ENCODE measurements around the gene IMMP2L. TPM values are rescaled to one million over a fixed set of nuclear protein-coding genes. Genes with fewer than 3 reads are reported as not detected.

Gene IMMP2L
- total RNA-seq, 1 donor from 2014 or later = 20.0 TPM

DNA sequence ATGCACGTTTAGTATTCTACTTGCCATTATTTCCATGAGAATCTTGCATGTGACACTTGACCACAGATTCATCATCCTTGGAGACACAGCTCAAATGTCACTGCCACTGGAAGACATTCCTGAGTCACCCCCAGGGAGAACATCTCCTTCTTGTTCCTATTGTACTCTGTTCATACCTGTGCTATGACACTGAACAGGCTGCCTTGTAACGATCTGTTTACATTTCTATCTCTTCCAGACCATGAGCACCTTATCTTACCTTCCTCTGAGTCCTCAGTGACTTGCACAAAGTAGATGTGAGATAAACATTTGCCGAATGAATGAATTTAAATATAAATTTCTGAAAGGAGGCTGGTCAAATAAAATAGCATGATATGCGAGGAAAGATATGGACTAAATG is 803.2 kb downstream of the IMMP2L start:
- Mint-ChIP-seq H3K36me3 (ENCODE audit: low read depth) (no peaks in the 10 kb centered on the region), H3K4me1 (ENCODE audit: low read depth) (peaks cover 3% of the 10 kb centered on the region), H3K27ac (no peak overlapping the region), H3K9me3 (no peaks in the 10 kb centered on the region), H3K4me3 (ENCODE audit: low read depth) (no peak overlapping the region), H3K27me3 (ENCODE audit: low read depth) (peaks cover 2% of the 10 kb centered on the region)
- intact Hi-C loops (cut with micrococcal nuclease) = no loop called here
- no peak for DNase-seq (ENCODE audit: low spot score)

DNA sequence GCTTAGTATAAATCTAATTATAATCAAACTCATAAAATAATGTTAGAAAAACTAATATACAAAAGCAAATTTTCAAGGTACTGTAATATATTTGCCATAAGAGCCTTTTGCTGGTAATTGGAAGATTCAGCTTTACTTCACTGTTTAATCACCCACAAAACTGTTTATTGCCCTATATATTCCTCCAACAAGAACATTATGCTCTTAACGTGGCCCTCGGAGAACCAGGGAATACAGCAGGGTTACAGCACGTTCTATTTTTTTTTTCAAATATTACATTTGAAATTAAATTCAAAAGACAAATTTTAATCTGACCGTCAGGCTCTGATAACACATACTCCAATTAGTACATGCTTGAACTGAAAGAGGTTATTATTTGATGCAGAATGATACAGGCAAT is 807.6 kb downstream of the IMMP2L start:
- no peaks in the 10 kb centered on the region for H3K27me3 Mint-ChIP-seq (ENCODE audit: low read depth)
- H3K4me1 Mint-ChIP-seq (ENCODE audit: low read depth) = peaks cover 3% of the 10 kb centered on the region
- no peaks in the 10 kb centered on the region for H3K36me3 Mint-ChIP-seq (ENCODE audit: low read depth)
- H3K27ac Mint-ChIP-seq = no peak overlapping the region
- no peak overlapping the region for H3K4me3 Mint-ChIP-seq (ENCODE audit: low read depth)
- DNase-seq (ENCODE audit: low spot score) = no peak
- intact Hi-C loops (cut with micrococcal nuclease) = no loop called here
- H3K9me3 Mint-ChIP-seq = no peaks in the 10 kb centered on the region

DNA sequence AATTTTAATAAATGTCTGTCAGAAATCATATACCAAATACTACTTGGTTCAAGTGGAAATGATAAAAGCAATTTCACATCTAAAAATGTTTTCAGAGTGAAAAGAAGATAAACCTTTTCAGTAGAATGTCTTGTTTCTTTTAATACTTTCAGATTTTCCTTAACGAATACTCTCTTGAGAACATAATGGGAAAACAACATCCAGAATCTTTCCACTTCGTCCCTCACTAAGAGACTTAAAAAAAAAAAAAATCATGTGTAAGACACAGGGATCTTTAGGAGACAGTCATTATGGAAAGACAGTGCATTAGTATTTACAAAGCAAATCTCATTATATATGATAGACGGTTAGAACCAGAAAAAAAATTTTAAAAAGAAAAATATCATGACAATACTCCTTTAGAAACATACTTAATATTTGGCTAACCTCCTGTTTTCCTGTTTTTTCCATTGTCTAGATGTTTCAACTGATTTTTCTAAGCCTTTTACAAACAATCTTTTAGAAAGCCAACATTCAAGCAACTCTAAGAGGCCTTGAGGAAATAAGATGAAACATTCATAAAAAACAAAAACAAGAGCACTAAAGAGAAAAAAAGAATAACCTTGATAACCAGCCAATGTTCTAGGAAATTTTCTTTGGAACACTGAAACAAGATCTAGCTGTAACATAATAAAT is 811.2 kb downstream of the IMMP2L start:
- no peak for DNase-seq (ENCODE audit: low spot score)
- peaks cover 3% of the 10 kb centered on the region for H3K4me1 Mint-ChIP-seq (ENCODE audit: low read depth)
- H3K27me3 Mint-ChIP-seq (ENCODE audit: low read depth) = peaks cover 3% of the 10 kb centered on the region
- H3K27ac Mint-ChIP-seq = no peak overlapping the region
- peaks cover 21% of the 10 kb centered on the region for H3K9me3 Mint-ChIP-seq
- intact Hi-C loops (cut with micrococcal nuclease) = no loop called here
- no peaks in the 10 kb centered on the region for H3K36me3 Mint-ChIP-seq (ENCODE audit: low read depth)
- no peak overlapping the region for H3K4me3 Mint-ChIP-seq (ENCODE audit: low read depth)

DNA sequence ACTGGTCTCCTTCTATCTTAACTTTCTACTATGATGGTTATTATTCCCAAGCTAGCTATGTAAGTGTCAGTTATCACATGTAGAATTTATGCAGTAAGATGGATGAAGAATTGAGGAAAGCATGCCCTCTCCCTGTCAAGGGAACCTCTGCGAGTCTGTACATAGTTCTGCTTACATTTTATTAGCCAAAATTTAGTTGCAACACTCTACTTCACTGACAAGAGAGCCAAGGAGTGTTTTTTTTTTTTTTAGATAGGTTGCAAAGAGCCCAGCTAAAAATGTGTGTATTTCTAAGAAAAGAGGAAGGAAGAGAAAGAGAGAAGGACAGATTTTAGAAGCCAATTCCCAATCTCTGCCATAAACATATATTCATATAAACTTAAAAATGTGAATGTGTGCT is 829.1 kb downstream of the IMMP2L start:
- peaks cover 5% of the 10 kb centered on the region for H3K27me3 Mint-ChIP-seq (ENCODE audit: low read depth)
- no peak overlapping the region for H3K4me3 Mint-ChIP-seq (ENCODE audit: low read depth)
- peaks cover 3% of the 10 kb centered on the region for H3K4me1 Mint-ChIP-seq (ENCODE audit: low read depth)
- intact Hi-C loops (cut with micrococcal nuclease) = no loop called here
- H3K27ac Mint-ChIP-seq = no peak overlapping the region
- peaks cover 5% of the 10 kb centered on the region for H3K9me3 Mint-ChIP-seq
- DNase-seq (ENCODE audit: low spot score) = no peak
- no peaks in the 10 kb centered on the region for H3K36me3 Mint-ChIP-seq (ENCODE audit: low read depth)

DNA sequence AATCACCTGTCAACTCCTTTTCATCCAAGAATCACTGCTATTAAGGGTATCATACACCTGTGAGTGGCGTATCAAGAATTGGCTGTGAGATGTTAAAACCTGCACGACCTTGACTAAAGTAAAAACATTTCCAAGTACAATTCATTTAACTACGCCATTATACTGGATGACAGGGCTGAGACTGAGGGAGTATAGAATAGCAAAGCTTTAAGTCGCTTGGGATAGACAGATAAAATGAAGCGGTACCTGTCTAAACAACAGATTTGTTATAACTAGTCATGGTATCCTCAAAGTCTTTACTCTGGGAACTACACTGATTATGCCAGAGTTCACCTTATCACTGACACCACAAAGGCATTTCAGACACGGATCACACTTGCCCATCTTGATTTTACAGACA is 837.5 kb downstream of the IMMP2L start:
- no peak for DNase-seq (ENCODE audit: low spot score)
- no peaks in the 10 kb centered on the region for H3K36me3 Mint-ChIP-seq (ENCODE audit: low read depth)
- intact Hi-C loops (cut with micrococcal nuclease) = no loop called here
- no peaks in the 10 kb centered on the region for H3K4me1 Mint-ChIP-seq (ENCODE audit: low read depth)
- no peak overlapping the region for H3K4me3 Mint-ChIP-seq (ENCODE audit: low read depth)
- no peak overlapping the region for H3K27ac Mint-ChIP-seq
- no peaks in the 10 kb centered on the region for H3K9me3 Mint-ChIP-seq
- no peaks in the 10 kb centered on the region for H3K27me3 Mint-ChIP-seq (ENCODE audit: low read depth)

DNA sequence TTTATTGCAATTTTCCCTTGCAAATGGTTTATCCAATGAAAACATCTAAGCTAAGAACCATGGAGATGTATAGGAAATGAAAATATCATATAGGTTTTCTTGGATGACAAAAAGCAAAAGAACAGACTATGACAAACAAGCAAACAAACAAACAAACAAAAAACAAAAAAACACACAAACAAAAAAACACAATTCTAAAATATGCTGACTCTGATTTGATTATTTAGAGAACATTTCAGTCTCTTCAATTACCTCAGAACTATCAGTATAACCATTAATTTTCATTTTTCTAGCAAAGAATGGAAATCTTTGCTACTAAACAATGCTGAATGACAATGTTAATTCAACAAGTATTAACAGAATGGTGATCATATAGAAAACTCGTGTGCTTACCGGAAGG is 840.9 kb downstream of the IMMP2L start:
- no peak for DNase-seq (ENCODE audit: low spot score)
- Mint-ChIP-seq H3K4me1 (ENCODE audit: low read depth) (no peaks in the 10 kb centered on the region), H3K9me3 (peaks cover 4% of the 10 kb centered on the region), H3K27me3 (ENCODE audit: low read depth) (peaks cover 2% of the 10 kb centered on the region), H3K36me3 (ENCODE audit: low read depth) (no peaks in the 10 kb centered on the region), H3K27ac (no peak overlapping the region), H3K4me3 (ENCODE audit: low read depth) (no peak overlapping the region)
- intact Hi-C loops (cut with micrococcal nuclease) = no loop called here

DNA sequence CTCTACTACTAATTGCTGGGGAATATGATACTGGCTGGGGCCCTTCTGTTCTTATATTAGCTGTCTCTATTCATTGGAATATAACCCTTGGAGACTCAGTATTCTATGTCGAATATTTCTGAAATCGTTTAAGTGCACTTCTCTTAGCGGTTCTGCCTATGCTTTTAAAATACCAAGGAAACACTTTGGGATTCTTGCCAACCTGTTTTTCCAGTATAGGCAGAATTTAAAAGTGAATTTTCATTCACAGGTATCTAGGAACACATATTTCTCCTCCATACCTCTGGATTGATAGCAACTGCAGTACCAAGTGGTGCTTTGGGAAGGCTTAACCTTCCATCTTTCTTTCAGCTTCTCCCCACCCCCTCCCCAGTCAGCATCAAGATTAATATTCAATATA is 841.7 kb downstream of the IMMP2L start:
- intact Hi-C loops (cut with micrococcal nuclease) = no loop called here
- Mint-ChIP-seq H3K9me3 (peaks cover 5% of the 10 kb centered on the region), H3K27me3 (ENCODE audit: low read depth) (peaks cover 2% of the 10 kb centered on the region), H3K4me3 (ENCODE audit: low read depth) (no peak overlapping the region), H3K36me3 (ENCODE audit: low read depth) (no peaks in the 10 kb centered on the region), H3K4me1 (ENCODE audit: low read depth) (no peaks in the 10 kb centered on the region), H3K27ac (no peak overlapping the region)
- no peak for DNase-seq (ENCODE audit: low spot score)

DNA sequence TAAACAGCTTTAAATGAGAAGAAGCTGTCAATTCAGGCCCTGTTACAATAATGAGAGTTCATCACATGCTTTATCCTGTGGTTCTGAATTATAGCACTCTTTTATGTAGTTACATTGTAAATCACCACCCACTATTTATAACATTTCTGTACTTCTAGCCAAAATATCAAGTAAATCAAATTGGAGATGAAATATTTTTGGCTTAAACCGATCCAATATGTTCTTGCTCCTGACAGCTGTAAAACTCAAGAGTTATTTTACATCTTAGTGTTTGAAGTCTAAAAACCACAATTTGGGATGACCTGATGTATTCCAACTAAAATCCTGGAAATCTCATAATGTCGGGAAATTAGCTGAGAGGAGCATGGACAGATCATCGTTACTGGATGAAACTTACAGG is 842.6 kb downstream of the IMMP2L start:
- no peaks in the 10 kb centered on the region for H3K36me3 Mint-ChIP-seq (ENCODE audit: low read depth)
- H3K27me3 Mint-ChIP-seq (ENCODE audit: low read depth) = peaks cover 7% of the 10 kb centered on the region
- DNase-seq (ENCODE audit: low spot score) = no peak
- H3K9me3 Mint-ChIP-seq = peaks cover 13% of the 10 kb centered on the region
- no peak overlapping the region for H3K27ac Mint-ChIP-seq
- peaks cover 2% of the 10 kb centered on the region for H3K4me1 Mint-ChIP-seq (ENCODE audit: low read depth)
- intact Hi-C loops (cut with micrococcal nuclease) = no loop called here
- no peak overlapping the region for H3K4me3 Mint-ChIP-seq (ENCODE audit: low read depth)

DNA sequence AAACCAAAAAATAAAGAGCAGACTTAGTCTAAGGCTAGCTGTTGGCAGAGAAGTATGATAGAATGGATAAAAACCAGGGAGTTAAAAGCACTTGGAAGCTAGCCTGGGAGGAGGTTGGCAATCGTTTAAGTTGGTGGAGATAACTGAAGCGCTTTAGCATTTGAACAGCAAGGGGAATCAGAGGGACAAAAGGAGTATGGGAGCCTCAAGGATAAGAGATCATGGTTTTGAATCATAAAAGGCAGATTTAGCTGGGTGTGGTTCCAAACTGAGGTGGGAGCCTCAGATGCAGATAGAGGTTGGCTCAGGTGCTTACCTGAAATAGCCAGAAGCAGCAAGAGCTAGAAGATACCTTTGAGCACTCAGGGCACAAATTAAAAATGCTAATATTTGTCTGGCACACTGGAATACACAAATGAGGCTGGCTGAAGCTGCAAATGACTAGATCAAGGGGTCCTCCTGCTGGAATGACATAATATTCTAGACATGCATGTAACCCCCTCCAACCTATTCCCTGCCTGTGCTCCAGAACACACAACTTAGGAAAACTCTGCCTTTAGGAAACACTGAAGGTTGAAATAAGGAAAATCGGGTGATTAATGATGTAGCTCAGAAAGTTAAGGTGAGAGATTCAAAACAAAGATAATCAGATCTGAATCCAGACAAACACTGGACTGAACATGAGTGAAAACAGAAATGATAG is 843.6 kb downstream of the IMMP2L start:
- H3K9me3 Mint-ChIP-seq = peaks cover 15% of the 10 kb centered on the region
- intact Hi-C loops (cut with micrococcal nuclease) = no loop called here
- H3K4me3 Mint-ChIP-seq (ENCODE audit: low read depth) = no peak overlapping the region
- no peaks in the 10 kb centered on the region for H3K36me3 Mint-ChIP-seq (ENCODE audit: low read depth)
- peaks cover 7% of the 10 kb centered on the region for H3K27me3 Mint-ChIP-seq (ENCODE audit: low read depth)
- DNase-seq (ENCODE audit: low spot score) = no peak
- peaks cover 2% of the 10 kb centered on the region for H3K4me1 Mint-ChIP-seq (ENCODE audit: low read depth)
- H3K27ac Mint-ChIP-seq = no peak overlapping the region

DNA sequence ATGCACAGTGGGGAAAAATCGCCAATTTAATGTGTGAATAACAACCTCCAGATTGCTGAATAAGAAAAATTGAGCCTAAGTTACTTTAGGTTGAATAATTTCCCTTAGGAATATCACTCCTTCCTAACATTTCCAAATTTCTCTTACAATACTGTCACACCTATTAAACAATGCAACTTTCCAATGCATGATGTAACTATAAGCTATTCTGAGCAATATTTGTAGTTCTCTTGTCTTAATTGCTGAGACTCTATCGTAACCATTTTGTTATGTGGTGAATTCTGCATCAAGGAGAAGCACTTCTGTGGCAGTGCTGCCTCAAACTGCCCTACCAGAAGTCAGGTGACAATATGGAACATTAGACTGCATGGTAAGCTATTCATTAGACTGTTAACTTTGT is 858.1 kb downstream of the IMMP2L start:
- Mint-ChIP-seq H3K4me1 (ENCODE audit: low read depth) (no peaks in the 10 kb centered on the region), H3K27ac (no peak overlapping the region), H3K9me3 (no peaks in the 10 kb centered on the region), H3K36me3 (ENCODE audit: low read depth) (no peaks in the 10 kb centered on the region), H3K27me3 (ENCODE audit: low read depth) (no peaks in the 10 kb centered on the region), H3K4me3 (ENCODE audit: low read depth) (no peak overlapping the region)
- intact Hi-C loops (cut with micrococcal nuclease) = no loop called here
- DNase-seq (ENCODE audit: low spot score) = no peak

DNA sequence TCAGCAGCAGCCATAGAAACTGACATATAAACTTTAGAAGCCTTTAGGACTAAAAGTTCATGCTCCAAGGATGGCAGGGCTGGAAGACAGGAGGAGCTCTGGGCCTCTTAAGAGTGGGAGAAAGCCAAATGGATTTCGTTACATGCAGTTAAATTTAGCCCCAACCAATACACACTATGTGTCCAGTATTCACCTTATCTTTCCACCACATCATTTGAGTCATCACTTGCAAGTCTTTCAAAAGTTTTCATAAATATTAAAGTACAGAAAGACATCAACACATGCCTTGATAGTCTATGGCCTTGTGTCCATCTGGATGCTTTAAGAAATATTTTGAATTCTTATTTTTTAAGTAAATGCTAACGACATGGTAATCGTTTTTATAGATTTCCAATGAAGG is 863.7 kb downstream of the IMMP2L start:
- Mint-ChIP-seq H3K4me1 (ENCODE audit: low read depth) (no peaks in the 10 kb centered on the region), H3K27me3 (ENCODE audit: low read depth) (no peaks in the 10 kb centered on the region), H3K36me3 (ENCODE audit: low read depth) (no peaks in the 10 kb centered on the region), H3K4me3 (ENCODE audit: low read depth) (no peak overlapping the region), H3K9me3 (no peaks in the 10 kb centered on the region), H3K27ac (no peak overlapping the region)
- intact Hi-C loops (cut with micrococcal nuclease) = no loop called here
- no peak for DNase-seq (ENCODE audit: low spot score)

DNA sequence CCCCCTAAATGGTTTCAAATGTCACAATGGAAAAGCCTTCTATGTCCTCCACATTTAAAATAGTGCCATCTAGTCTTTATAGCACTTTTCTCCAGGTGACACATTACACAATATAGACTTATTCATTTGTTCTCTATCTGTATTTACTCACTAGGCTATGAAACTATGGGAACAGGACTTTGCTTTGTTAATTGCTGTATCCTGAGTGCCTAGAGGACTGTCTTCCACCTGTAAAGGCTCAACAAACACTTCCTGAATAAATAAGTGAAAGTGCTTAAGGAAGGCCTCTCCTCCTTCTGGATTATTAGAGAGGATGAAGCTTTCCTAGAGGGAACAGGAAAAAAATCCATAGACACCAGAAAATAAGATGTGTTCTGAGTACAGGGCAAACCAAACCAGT is 868.9 kb downstream of the IMMP2L start:
- no peaks in the 10 kb centered on the region for H3K27me3 Mint-ChIP-seq (ENCODE audit: low read depth)
- no peak overlapping the region for H3K4me3 Mint-ChIP-seq (ENCODE audit: low read depth)
- H3K4me1 Mint-ChIP-seq (ENCODE audit: low read depth) = no peaks in the 10 kb centered on the region
- H3K9me3 Mint-ChIP-seq = no peaks in the 10 kb centered on the region
- H3K36me3 Mint-ChIP-seq (ENCODE audit: low read depth) = no peaks in the 10 kb centered on the region
- no peak for DNase-seq (ENCODE audit: low spot score)
- intact Hi-C loops (cut with micrococcal nuclease) = no loop called here
- no peak overlapping the region for H3K27ac Mint-ChIP-seq

DNA sequence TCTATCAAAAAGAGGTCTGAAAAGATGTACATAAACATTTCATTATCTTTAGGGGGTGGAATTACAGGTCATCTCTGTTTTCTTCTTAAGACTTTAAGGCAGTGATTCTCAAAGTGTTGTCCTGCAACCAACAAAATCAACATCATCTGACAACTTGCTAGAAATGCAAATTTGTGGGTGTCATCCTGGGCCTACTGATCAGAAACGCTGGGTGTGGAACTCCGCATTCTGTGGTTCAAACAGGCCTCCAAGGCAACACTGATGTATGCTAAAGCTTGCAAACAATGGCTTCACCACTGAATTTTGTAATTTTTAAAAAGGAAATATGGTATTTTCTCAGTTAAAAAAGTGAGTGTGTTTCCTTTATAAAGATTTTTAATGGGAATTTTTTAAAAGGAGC is 873.4 kb downstream of the IMMP2L start:
- H3K27me3 Mint-ChIP-seq (ENCODE audit: low read depth) = no peaks in the 10 kb centered on the region
- no peak for DNase-seq (ENCODE audit: low spot score)
- intact Hi-C loops (cut with micrococcal nuclease) = no loop called here
- no peaks in the 10 kb centered on the region for H3K4me1 Mint-ChIP-seq (ENCODE audit: low read depth)
- H3K9me3 Mint-ChIP-seq = no peaks in the 10 kb centered on the region
- no peak overlapping the region for H3K4me3 Mint-ChIP-seq (ENCODE audit: low read depth)
- no peaks in the 10 kb centered on the region for H3K36me3 Mint-ChIP-seq (ENCODE audit: low read depth)
- no peak overlapping the region for H3K27ac Mint-ChIP-seq

Data from activated T-helper 2 cell treated with anti-CD3 and anti-CD28 coated beads, Interferon-gamma antibody, Interleukin-2, Interleukin-4, amounts not matched to agents 10 μg/mL and 5 μg/mL and 100 μg/mL, durations not matched to agents 14 hours and 24 hours and 36 hours (primary cell).